HL-60/S4 (cell line): Measurements from ENCODE around the gene PRIM2.
"Not testable (repeated sequence)": the region's sequence is repeated elsewhere in the genome, so short reads cannot be mapped to it uniquely, and the experiment has no call there.

Experiments used
- in situ Hi-C: fragments of 300-500 bp; cut with MboI; formaldehyde crosslinking; loops from 2 replicates; pipeline ENCODE4 v1.14.3; 2022; ENCODE audit warnings: low sequenced_read_pairs

Gene PRIM2

DNA sequence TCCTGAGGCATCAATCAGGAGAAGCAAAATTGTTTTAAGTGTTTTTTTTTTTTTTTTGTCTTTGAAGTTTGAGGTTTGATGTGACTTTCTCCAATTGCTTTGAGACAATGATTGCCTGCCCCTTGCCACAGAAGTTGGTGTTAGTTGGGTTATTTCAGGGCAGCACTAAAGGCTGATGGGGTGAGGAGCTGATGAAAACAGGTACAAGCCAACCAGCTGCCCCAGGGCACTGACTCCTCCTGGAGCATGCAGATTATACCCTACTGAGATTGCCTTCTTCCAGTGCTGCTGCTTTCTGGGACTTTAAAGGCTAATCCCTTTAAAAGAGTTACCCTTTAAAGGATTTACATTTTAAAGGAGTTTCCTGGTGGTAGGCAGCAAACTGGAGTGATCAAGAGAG lies 172.5 kb downstream of the PRIM2 start:
- in situ Hi-C loops: not testable (repeated sequence)

DNA sequence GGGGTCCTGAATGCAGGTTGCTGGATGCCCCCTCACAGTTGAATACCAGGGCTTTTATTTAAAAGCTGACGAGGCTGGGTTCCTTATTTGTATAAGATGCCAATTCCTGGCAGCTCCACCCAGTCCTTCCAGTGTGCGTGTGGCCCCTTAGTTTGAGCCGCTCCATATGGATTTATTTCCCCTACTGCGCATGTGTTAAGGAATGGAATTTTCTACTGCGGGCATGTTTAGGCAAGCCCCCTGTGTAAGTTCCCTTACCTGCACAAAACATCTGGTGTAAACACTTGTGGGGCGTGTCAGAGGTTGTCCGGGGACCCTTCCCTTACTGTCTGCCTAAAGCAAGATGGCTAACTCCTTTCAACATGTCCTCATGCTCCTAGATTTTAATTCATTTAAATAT lies 174.4 kb downstream of the PRIM2 start:
- in situ Hi-C loops: not testable (repeated sequence)

DNA sequence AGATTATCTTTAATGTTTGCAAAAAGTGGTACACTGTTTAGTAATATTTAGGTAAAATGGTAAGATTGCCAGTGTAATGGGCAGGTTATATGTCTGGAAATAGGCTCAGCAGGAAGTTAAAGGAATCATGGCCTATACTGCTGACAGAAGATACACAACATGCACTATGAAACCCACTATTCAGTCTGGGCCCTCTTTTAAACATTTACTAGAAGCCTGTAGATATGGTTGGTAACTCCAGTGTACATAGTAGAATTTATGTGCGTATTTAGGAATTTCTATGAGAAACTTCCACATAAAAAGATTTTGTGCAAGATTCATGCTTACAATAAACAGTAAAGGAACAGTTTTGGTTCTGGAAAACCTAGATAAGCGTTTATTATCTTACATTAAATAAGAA lies 178.8 kb downstream of the PRIM2 start:
- in situ Hi-C loops: not testable (repeated sequence)

DNA sequence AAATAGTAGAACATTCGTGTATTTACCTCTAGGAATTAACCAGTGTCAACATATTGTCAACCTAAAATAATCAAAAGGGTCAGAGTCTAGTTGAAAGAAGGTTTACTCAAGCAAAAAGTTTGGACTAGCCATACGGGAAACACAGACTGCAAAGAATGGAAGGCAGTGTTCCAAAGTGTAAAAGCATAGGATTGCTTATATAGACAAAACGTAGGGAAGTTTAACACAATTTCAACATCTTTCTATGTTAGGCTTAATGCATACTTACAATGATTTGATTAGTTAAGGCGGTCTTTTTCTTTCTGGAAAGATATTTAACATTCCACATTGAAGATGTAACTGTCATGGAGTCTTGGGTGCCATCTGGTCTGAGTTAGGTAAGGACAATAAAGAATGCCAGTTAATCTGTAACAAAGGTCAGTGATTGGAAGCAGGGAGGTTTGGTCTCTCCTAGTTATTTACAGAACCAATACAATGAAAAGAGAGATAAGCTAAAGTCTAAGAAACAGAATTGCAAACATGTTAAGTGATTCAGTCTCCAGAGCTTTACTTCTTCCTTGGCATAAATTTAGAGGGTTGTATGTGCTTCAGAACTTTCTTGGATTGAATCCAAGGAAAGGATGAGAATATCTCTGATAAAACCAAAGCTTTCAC lies 183.1 kb downstream of the PRIM2 start:
- in situ Hi-C loops: not testable (repeated sequence)

DNA sequence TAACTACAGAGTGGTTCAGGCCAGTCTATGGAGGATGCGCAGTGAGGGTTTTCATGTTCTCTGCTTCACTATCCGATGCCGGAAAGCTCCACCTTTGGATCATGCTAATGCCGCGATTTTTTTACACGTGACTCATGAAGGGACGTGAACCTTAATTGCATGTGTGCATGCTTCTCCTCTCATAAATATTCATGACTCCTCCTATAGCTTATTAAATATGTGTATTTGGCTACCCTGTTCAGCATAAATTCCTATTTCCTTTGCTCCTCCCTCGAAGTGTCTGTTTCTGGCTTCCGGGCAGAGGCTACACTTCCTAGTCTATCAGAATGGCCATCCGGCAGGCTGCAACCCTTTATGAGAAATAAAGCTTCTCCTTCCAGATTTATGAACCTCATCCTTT lies 185.0 kb downstream of the PRIM2 start:
- in situ Hi-C loops: not testable (repeated sequence)

DNA sequence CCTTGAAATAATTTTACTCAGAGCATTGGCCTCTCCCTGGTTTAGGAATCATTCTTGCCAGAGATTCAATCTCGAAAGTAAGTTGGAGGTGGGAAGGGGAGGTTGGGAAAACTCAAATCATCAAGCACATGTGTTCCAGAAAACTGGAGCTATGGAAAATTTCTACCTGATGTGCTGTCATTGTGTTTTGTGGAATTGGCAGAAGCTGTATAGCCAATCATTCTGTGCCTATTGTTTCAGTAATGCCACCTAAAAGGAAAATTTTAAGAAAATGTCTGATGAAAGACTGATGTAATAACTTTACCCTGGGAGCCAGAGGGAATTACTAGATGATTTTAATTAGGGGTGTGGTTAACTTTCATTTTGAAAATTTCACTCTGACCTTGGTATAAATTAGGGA lies 187.8 kb downstream of the PRIM2 start:
- in situ Hi-C loops: not testable (repeated sequence)

DNA sequence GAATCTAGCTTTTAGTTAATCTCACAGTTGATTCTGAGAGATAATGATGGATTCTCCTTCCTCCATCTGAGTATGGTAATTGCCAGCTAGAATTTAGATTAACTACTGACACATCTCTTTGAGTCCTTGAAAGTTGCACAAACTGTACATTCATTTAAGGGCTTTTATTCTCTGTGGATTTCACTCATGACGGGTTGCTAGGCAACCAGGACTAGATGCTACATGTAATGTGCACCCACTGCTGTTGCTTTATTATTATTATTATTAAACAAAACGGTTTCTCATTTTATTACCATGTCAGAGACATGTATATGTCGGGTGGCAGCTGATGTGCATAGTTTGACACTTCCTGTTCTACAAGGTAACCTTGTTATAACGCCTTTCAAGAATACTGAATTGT lies 193.0 kb downstream of the PRIM2 start:
- in situ Hi-C loops: not testable (repeated sequence)

DNA sequence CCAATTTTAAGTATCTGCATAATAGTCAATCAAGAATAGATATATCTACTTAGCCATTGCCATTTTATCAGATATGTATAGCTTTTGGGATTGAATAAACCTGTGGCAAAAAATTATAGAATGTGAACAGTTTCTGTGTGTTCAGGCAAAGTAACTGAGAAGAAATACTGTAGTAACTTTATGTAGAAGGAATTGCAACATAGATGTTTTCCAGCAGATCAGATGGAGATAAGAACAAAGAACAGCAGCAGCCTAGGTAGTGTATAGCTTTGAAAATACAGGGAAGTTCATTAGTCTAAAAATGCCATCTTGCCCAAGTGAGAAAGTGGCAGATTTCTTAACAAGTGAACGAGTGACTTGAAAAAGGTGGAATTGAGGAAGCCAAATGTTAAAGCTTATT lies 197.7 kb downstream of the PRIM2 start:
- in situ Hi-C loops: not testable (repeated sequence)

DNA sequence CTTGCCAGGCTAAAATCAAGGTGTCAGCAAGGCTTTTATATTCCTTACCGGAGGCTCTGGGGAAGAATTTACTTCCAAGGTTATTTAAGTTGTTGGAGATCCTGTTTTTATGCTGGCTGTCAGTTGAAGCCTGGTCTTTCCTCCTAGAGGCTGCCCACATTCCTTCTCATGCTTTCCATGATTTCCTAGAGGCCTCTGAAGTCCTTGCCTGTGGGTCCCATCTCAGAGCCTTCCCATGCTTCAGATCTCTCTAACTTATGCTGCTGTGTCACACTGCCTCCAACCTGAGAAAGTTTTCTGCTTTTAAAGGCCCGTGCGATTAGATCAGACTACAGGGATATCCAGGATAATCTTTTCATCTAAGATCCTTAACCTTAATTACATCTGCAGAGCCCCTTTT lies 198.4 kb downstream of the PRIM2 start:
- in situ Hi-C loops: not testable (repeated sequence)

DNA sequence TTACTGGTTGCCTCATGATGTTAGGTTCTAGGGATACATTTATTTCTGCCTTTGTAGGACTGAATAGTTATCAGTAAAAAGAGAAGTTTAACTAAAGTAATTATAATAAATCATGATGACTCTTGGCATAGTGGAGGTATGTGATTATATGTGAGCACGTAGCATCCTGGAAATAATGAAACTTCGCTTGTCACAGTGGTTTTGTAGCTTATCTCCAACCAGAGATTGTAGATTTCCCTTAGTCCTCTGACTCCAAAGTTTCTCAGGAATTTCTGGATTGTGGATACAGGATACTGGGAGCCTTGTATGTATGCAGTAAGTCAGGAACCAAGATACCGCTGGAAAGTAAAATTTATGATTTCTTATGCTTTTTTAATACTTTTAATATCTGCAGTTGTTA lies 199.3 kb downstream of the PRIM2 start:
- in situ Hi-C loops: not testable (repeated sequence)

DNA sequence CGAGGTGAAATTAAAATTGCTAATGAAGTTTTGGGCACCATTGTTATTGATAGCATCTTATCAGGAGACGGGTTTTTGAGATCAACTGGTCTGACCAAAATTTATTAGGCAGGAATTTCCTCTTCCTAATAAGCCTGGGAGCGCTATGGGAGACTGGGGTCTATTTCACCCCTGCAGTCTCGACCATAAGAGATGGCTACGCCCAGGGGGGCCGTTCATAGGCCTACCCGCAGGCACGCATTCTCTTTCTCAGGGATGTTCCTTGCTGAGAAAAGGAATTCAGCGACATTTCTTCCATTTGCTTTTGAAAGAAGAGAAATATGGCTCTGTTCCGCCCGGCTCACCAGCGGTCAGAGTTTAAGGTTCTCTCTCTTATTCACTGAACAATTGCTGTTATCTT lies 201.8 kb downstream of the PRIM2 start:
- in situ Hi-C loops: not testable (repeated sequence)

DNA sequence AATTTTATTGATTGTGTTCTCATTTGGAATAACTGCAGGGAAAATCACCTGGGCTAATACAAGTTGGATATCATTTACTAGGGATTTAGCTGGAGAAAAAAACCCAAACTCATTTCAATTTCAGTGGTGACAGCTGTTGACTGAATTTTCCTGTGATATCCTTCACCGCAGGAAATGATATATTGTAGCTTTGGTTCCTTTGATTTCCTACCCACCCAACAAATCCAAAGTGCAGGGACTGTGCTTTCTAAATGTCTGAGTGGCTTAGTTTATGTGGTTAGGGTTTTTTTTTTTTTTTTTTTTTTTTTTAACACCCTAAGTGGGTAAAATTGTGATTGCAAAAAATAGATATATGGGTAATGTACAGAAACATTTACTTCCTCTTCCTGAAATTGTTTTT lies 203.7 kb downstream of the PRIM2 start:
- in situ Hi-C loops: not testable (repeated sequence)

DNA sequence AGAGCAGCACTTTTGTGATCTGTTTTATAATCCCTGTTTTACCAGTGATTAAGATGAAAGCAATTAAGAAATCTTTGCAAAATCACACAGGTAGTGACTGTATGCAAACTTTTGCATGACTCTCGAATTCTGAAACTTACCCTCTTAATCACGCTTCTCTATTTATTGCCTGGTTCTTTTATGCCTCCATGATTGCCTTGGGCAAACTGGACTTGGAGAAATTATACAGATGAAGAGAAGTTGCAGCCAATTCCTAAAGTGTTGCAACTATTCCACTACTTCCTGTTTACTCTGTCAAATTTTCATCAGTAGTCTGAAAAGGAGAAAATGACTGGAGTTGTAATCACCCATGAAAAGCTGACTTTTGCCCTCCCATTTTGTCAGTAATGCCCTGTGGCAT lies 205.8 kb downstream of the PRIM2 start:
- in situ Hi-C loops: not testable (repeated sequence)

DNA sequence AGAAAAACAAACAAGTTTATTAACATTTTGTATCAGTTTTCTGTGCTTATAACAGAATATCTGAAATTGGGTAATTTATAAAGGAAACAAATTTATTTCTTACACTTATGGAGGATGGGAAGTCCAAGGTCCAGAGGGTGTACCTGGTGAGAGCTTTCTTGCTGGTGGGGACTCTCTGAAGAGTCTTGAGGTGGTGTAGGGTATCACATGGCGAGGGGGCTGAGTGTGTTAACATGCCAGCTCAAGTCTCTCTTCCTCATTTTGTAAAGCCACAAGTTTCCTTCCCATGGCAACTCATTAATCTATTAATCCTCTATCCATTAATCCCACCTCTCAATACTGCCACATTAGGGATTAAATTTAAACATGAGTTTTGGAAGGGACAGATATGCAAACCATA lies 212.3 kb downstream of the PRIM2 start:
- in situ Hi-C loops: not testable (repeated sequence)

DNA sequence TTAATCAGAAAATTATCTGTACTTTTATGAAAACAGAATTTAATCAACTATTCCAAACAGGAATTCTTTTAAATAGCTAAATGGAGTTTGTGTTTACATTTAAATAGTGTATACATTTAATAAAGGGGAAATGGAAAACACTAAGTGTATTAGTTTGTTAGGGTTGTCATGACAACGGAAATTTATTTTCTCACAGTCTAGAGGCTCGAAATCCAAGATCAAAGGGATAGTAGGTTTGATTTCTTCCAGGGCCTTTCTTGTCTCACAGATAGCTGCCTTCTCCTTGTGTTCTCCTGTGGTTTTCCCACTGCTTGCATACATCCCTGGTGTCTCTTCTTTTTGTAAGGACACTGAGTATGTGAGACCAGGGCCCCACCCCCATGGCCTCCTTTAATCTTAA lies 215.2 kb downstream of the PRIM2 start:
- in situ Hi-C loops: not testable (repeated sequence)

DNA sequence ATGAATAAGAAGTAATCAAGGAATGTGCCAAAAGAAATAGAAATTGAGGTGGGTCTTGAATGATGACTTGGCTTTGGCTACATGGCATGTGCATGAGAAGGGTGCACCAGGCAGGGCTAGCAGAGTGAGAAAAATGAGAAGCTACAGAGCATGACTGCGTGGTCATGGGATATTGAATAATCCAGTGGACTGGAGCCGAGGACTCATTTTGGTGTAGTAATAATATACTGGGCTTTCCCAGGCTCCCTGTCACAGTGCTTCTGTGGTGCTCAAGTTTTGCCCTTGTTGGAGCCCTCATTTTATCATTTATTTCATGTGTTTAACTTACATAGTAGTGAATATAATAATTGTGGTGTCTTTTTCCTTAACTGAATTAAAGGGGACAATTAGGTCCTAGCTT lies 217.7 kb downstream of the PRIM2 start:
- in situ Hi-C loops: not testable (repeated sequence)

DNA sequence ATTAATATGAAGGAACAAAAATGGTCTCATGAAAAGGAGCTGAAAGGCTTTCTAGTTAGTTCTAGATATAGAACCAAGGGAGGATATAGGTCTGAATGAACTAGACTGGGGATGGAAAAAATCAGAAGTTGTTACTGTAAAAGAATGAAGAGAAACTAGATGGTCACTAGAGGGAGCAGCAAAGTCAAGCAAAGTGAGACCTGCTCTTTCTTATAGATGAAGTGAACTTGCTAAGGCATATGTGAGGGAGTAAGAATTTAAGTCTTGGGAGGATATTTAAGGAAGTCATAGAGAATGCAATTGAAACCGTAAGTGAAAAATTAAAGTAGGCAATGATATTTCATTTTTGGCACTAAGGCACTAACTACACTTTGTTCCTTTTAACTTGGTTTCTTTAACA lies 218.6 kb downstream of the PRIM2 start:
- in situ Hi-C loops: not testable (repeated sequence)

DNA sequence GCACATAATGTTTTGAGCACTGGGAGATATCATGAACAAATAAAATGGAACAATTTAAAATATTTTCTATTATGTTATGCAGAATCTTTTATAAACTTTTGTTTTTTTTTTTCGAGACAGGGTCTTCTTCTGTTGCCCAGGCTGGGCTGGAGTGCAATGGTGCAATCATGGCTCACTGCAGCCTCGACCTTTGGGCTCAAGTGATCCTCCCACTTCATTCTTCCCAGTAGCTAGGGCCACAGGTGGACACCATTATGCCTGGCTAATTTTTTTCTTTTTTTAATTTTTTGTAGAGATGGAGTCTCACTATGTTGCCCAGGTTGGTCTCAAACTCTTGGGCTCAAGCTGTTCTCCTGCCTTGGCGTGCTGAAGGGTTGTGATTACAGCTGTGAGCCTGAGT lies 220.5 kb downstream of the PRIM2 start:
- in situ Hi-C loops: not testable (repeated sequence)

DNA sequence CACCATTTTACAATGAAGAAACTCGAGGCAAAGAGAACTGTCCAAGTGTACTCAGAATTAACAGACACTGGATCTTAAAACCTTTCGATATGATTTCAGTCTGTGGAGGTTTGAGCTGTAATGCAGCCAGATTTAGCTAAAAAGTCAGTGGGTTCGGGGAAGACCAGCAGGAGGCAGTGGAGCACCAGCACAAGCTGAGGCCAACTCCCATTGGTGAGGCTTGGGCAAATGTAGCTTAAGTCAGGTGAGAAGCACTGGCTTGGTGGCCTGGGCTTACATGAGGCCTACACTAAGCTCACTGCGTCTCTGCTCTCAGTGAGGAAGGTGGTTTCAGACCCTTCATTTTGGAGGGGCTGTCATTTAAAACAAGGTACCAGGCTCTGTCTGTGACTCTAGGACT lies 234.5 kb downstream of the PRIM2 start:
- in situ Hi-C loops: not testable (repeated sequence)

DNA sequence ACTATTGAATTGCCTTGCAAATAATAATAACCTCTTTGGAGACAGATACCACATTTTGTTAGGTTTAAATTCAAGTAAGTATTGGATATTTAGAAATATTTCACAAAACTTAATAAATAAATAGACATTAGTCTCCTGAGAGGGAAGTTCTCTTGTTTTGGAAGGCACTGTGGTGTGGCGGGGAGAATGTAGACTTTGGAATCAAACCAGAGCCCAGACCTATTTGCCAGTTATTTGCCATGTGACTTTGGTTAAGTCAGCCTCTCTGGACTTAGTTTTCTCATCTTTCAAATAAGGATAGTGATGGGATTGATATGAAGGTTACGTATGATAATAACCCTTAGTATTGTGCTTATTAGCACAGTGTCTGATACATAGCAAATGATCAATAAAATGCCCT lies 240.4 kb downstream of the PRIM2 start:
- in situ Hi-C loops: not testable (repeated sequence)

DNA sequence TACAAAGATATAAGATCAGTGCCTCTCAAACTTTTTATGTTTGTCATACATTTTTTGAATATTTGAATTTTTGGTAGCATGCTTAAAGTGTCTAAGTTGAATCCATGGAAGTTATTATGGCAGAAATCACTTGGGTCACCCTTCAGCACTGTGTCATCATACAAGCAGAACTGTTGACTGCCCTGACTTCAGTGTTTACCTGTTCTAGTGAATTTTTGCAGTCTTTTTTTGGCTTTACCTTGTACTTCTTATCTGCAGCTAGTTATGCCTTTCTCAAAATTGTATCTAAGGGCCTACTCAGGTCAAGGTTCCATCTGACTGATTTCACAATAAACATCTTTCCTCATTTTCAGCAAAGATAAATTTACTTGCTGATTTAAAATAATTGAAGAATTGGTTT lies 241.7 kb downstream of the PRIM2 start:
- in situ Hi-C loops: not testable (repeated sequence)

DNA sequence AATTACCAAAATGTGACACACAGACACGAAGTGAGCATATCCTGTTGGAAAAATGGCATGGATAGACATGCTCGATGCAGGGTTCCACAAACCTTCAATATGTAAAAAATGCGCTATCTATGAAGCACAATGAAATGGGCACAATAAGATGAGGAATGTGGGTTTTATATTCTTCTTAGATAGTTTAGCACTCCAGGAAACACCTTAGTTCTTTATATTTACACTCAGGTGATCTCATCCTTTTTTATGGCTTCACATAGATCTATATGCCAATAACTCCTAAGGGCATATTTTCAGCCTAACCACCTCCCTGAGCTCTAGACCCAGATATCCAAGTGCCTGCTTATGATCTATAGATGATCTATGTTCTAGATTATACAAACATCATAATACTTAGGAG lies 244.8 kb downstream of the PRIM2 start:
- in situ Hi-C loops: not testable (repeated sequence)

DNA sequence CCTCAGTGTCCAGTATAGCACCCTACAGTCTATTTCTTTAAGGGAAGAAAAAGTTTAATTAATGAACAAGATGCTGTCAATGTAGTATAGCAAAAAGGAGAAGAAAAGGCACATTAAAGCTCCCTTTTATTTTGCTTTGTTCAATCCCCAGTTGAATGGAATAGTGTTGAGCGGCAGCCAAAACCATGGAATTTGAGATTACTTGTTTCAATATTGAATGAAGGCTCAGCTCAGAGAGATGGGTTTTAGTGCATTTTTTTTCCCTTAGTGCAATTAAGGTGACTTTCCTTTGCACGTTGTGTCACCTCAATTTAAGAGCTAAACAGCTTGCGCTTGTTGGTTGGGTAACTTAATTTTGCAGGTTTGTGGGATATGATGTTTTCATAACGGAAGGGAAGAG lies 254.7 kb downstream of the PRIM2 start:
- in situ Hi-C loops: not testable (repeated sequence)
